GM13976 (cell line): Measurements from ENCODE around the gene SOX5.

Source experiments
- DNase-seq: peaks from one replicate; pipeline ENCODE4 v3.0.0; 2012; ENCODE audit warnings: low spot score
- CTCF ChIP-seq: IDR thresholded peaks from 2 replicates; pipeline ENCODE4 v1.5.1; 2012; ENCODE audit warnings: borderline replicate concordance, mild to moderate bottlenecking; ENCODE audit not compliant: insufficient read depth; ENCODE audit errors: extremely low read depth, missing control alignments, control extremely low read depth
- in situ Hi-C: fragments of 300-500 bp; cut with MboI; formaldehyde crosslinking; loops from one replicate; pipeline ENCODE4 v1.12.0; 2022; ENCODE audit warnings: low sequenced_read_pairs, mixed read lengths, inconsistent platforms; ENCODE audit not compliant: unreplicated experiment

Gene SOX5

DNA sequence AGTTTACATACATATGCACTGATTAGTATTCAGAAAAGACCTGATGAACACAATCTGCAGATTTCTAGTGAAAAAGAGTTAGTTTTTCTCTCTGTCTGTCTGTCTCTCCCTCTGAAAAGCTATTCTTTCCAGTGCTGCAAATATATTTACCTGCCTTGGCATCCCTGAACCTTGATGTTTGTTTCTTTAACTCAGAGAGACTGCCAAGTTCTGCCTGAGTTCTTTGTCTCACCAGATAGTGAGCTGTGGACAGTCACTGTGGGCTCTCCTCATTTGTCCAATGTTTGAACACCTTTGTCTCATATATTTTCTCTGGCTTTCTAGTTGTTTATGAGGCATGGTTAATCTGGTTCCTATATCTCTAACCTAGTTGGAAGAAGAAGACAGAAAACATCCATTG is 250.4 kb downstream of the SOX5 start:
- DNase-seq = no peak
- no peak for TF ChIP-seq CTCF

DNA sequence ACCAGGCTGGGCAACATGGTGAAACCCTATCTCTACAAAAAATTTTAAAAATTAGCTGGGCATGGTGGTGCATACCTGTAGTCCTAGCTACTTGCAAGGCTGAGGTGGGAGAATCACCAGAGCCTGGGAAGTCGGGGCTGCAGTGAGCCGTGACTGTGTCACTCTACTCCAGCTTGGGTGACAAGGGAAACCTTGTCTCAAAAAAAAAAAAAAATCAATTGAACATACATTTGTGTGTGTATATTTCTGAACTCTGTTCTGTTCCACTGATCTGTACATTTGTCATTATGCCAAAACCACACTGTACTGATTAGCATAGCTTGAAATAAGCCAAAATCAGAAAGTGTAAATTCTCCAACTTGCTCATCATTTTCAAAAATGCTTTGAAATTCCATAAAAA is 254.6 kb downstream of the SOX5 start:
- TF ChIP-seq CTCF = no peak
- in situ Hi-C loops = no loop called here

More for the DNA sequence above, 250.4 kb downstream of the SOX5 start:
- in situ Hi-C loops = no loop called here

GRCh38 chr12:23694307-23694706 is 255.2 kb downstream of the SOX5 start:
- no peak for TF ChIP-seq CTCF
- in situ Hi-C loops = no loop called here
- no peak for DNase-seq

More for the DNA sequence above, 254.6 kb downstream of the SOX5 start:
- no peak for DNase-seq

- in situ Hi-C loops = no loop called here
- TF ChIP-seq CTCF = no peak
- DNase-seq = no peak
These were observed 261.5 kb downstream of the SOX5 start for GRCh38 chr12:23687947-23688346.

- in situ Hi-C loops = no loop called here
- DNase-seq = no peak
- TF ChIP-seq CTCF = no peak
These were observed 263.4 kb downstream of the SOX5 start for GRCh38 chr12:23686095-23686494.

DNA sequence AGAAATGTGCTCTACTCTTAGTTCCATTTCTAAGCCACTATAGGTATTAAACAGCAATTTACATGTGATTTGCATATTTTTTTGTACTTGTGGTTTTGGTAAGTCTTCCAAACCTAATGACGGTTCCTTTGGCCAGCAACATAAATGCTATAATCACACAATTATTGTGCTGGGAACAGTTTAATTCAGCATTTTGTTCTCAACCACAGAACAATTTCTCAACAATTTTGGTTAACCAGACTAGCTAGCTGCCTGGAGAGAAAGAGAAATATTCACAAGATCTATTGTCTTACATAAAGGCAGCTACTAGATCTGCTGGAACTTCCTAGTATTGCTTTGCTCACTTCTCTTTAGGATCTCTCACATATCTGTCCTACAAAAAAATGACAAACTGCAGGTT is 265.3 kb downstream of the SOX5 start:
- in situ Hi-C loops = no loop called here
- DNase-seq = no peak
- no peak for TF ChIP-seq CTCF

DNA sequence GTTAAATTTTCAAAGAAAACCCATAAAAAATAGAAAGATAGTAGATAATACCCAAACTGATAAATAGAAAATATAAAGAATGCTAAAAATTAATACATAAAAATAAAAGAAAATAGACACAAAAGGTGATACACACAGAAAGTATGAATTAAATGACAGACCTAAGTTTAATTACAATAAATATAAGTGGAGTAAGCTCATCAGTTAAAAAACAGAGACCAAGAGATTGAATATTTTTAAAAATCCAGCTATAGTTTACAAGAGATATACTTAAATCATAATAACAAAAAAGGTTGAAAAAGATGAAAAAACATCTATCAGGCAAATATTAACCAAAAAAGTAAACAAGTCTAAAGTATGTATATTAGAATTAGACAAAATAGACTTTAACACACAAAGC is 268.2 kb downstream of the SOX5 start:
- in situ Hi-C loops = no loop called here
- no peak for TF ChIP-seq CTCF
- DNase-seq = no peak
